Endothelial cell of umbilical vein (primary cell): ENCODE measurements around the gene SLC25A18. TPM values are rescaled to one million over a fixed set of nuclear protein-coding genes. Genes with fewer than 3 reads are reported as not detected.

Experiments used
- BruUV-seq: library from RNA; stranded (reverse); fragments of 400-500 nt; replicated peaks from 2 replicates; lab custom pipeline; 2021; lab: Mats Ljungman, UMichigan
- CTCF ChIA-PET: fragments of 300-600, 350-600 bp; sonication (Branson Sonifier 250); formaldehyde crosslinking; loops from one replicate; lab custom pipeline; 2021; ENCODE audit warnings: antibody characterized with exemption, inconsistent platforms; lab: Charles Lee
- POLR2A ChIA-PET: fragments of 300-600, 350-600 bp; sonication (Branson Sonifier 250); formaldehyde crosslinking; loops from one replicate; lab custom pipeline; 2021; ENCODE audit warnings: antibody characterized with exemption, inconsistent platforms; lab: Charles Lee
- DNase-seq: peaks from one replicate; pipeline ENCODE4 v3.0.0-alpha.2; 2011; ENCODE audit warnings: low read depth, low spot score
- FAIRE-seq: peaks from 2 replicates; lab custom pipeline; 2011; peaks lifted over from hg19 to GRCh38; lab: Jason Lieb, UNC
- H2AFZ ChIP-seq: 2 replicates; pipeline ENCODE4 v1.6.0; 2012; ENCODE audit warnings: low read depth, low read length, control low read depth, inconsistent platforms
- H3K27ac ChIP-seq: 2 replicates; pipeline ENCODE4 v1.5.1; 2011; ENCODE audit warnings: low read depth, mild to moderate bottlenecking, control low read depth, low read length, moderate library complexity; ENCODE audit not compliant: insufficient read depth
- H3K27me3 ChIP-seq, 2 experiments: 2 replicates each; pipeline versions ENCODE4 v1.6.0 to v1.6.1; 2011; ENCODE audit warnings: low read length in 2 of 2, mixed read lengths in 1 of 2; ENCODE audit not compliant: control insufficient read depth in 2 of 2, insufficient read depth in 2 of 2
- H3K36me3 ChIP-seq, 2 experiments: 2 replicates in 1 of 2; 3 replicates in 1 of 2; pipeline ENCODE4 v1.5.1; 2011; ENCODE audit warnings: low read length in 2 of 2, mild to moderate bottlenecking in 1 of 2, moderate library complexity in 1 of 2; ENCODE audit not compliant: control insufficient read depth in 2 of 2, insufficient read depth in 2 of 2; ENCODE audit errors: extremely low read depth in 1 of 2
- H3K4me1 ChIP-seq: 3 replicates; pipeline ENCODE4 v1.5.1; 2011; ENCODE audit warnings: mild to moderate bottlenecking, low read length; ENCODE audit not compliant: control insufficient read depth, insufficient read depth; ENCODE audit errors: extremely low read depth
- H3K4me2 ChIP-seq: 2 replicates; pipeline ENCODE4 v1.6.1; 2011; ENCODE audit warnings: low read length, control low read depth, mixed read lengths; ENCODE audit not compliant: insufficient read depth
- H3K4me3 ChIP-seq, 3 experiments: fragments of 200-600 bp in 1 of 3; sonication (generic), shearing (Covaris generic) in 1 of 3; replicated peaks in 1 of 3; 2 replicates each; pipeline ENCODE4 v1.5.1; 2011 to 2016; ENCODE audit warnings: control low read depth in 3 of 3, low read length in 3 of 3, mild to moderate bottlenecking in 2 of 3, inconsistent platforms in 1 of 3, low read depth in 1 of 3, moderate library complexity in 1 of 3; ENCODE audit not compliant: insufficient read depth in 1 of 3
- H3K79me2 ChIP-seq: 2 replicates; pipeline ENCODE4 v1.6.0; 2012; ENCODE audit warnings: low read length, inconsistent platforms; ENCODE audit not compliant: control insufficient read depth, insufficient read depth
- H3K9ac ChIP-seq: replicated peaks from 2 replicates; pipeline ENCODE3; 2011; ENCODE audit warnings: low read length, control low read depth; ENCODE audit not compliant: insufficient read depth; ENCODE audit errors: extremely low read depth
- H3K9me1 ChIP-seq: replicated peaks from 3 replicates; pipeline ENCODE4 v1.6.0; 2011; ENCODE audit warnings: mild to moderate bottlenecking, low read length; ENCODE audit not compliant: control insufficient read depth, insufficient read depth; ENCODE audit errors: extremely low read depth
- H3K9me3 ChIP-seq: replicated peaks from 2 replicates; pipeline ENCODE4 v1.5.1; 2012; ENCODE audit warnings: low read length, inconsistent platforms; ENCODE audit not compliant: control insufficient read depth, insufficient read depth
- H4K20me1 ChIP-seq: replicated peaks from 2 replicates; pipeline ENCODE3; 2011; ENCODE audit warnings: mild to moderate bottlenecking, low read length; ENCODE audit not compliant: control insufficient read depth, insufficient read depth; ENCODE audit errors: extremely low read depth
- CTCF ChIP-seq, 2 donors: IDR thresholded peaks; 1 replicate in 1 of 2; 2 replicates in 1 of 2; pipeline ENCODE4 v1.5.1; 2011; ENCODE audit warnings: low read length in 2 of 2, mild to moderate bottlenecking in 2 of 2, moderate library complexity in 2 of 2, control low read depth in 1 of 2, inconsistent platforms in 1 of 2, low read depth in 1 of 2; ENCODE audit not compliant: insufficient read depth in 1 of 2; ENCODE audit errors: extremely low read depth in 1 of 2
- EZH2 ChIP-seq: IDR thresholded peaks from 2 replicates; pipeline ENCODE4 v1.6.1; 2012; ENCODE audit warnings: borderline replicate concordance, low read depth, mild to moderate bottlenecking, moderate library complexity, low read length, inconsistent platforms; ENCODE audit not compliant: severe bottlenecking
- FOS ChIP-seq: IDR thresholded peaks from 2 replicates; pipeline ENCODE4 v1.6.1; 2011; ENCODE audit warnings: mild to moderate bottlenecking, low read length, moderate library complexity, borderline replicate concordance; ENCODE audit not compliant: insufficient read depth
- GATA2 ChIP-seq: IDR thresholded peaks from 2 replicates; pipeline ENCODE4 v1.7.0; 2011; ENCODE audit warnings: low read depth, mild to moderate bottlenecking, moderate library complexity, mixed read lengths, low read length; ENCODE audit not compliant: insufficient read length, insufficient read depth
- JUN ChIP-seq: IDR thresholded peaks from 2 replicates; pipeline ENCODE4 v1.6.1; 2011; ENCODE audit warnings: borderline replicate concordance, low read depth; ENCODE audit not compliant: insufficient read length, insufficient read depth
- MYC ChIP-seq: IDR thresholded peaks from one replicate; pipeline ENCODE4 v1.6.1; 2011; ENCODE audit warnings: mild to moderate bottlenecking, low read depth, low read length
- POLR2A ChIP-seq: IDR thresholded peaks from 2 replicates; pipeline ENCODE4 v1.6.1; 2012; ENCODE audit warnings: low read depth, mild to moderate bottlenecking, control low read depth, low read length
- POLR2AphosphoS5 ChIP-seq: IDR thresholded peaks from 2 replicates; pipeline ENCODE4 v1.6.1; 2012; ENCODE audit warnings: low read depth, mild to moderate bottlenecking, control low read depth, low read length, moderate library complexity; ENCODE audit not compliant: insufficient read depth
- dilution Hi-C: fragments of 300-500 bp; cut with MboI; formaldehyde crosslinking; loops from one replicate; pipeline ENCODE4 v1.15.0; 2019; ENCODE audit warnings: low sequenced_read_pairs; ENCODE audit not compliant: extremely low pct_ligation_motif_present
- intact Hi-C: fragments of 100-400 bp; cut with micrococcal nuclease; formaldehyde crosslinking; loops from one replicate; pipeline ENCODE4 v1.10.0; 2022
- polyA plus RNA-seq, 4 experiments: library from polyadenylated mRNA; depleted of rRNA in 3 of 4; stranded (reverse) in 3 of 4; unstranded in 1 of 4; fragments of >200 nt; gene quantifications; 2 replicates each; pipeline versions ENCODE4 v1.2.1 to v1.2.3, GENCODE V29; 2011 to 2012; ENCODE audit warnings: missing spikeins in 1 of 4
- total RNA-seq: library from RNA; stranded (reverse); gene quantifications from 2 replicates; pipeline ENCODE4 v1.2.3, GENCODE V29; 2021
- TF ChIP-seq, protein P1 (sequence below): IDR thresholded peaks from 2 replicates; pipeline ENCODE4 v1.6.1; 2011; ENCODE audit not compliant: insufficient read depth, insufficient read length

The SLC25A18 gene
- total and polyA plus RNA-seq, 2 donors (not counting 3 experiments of a cell fraction or from before 2014, with no cell fraction given): not detected

- peaks cover 20 to 33% of the 10 kb centered on the region in 2 experiments for H3K36me3 ChIP-seq
- dilution Hi-C loops: no loop called here
These were observed 35.0 kb downstream of the SLC25A18 start for GRCh38 chr22:17598318-17598717.

More at GRCh38 chr22:17598318-17598717, 35.0 kb downstream of the SLC25A18 start:
- Histone ChIP-seq H3K9me3 (no peaks in the 10 kb centered on the region), H3K79me2 (no peaks in the 10 kb centered on the region), H3K4me2 (no peak overlapping the region), H3K9me1 (no peaks in the 10 kb centered on the region), H3K27me3 (no peaks in the 10 kb centered on the region), H3K4me1 (no peaks in the 10 kb centered on the region), H3K4me3 (no peak overlapping the region), H3K27ac (no peak overlapping the region), H3K9ac (no peak overlapping the region), H4K20me1 (no peaks in the 10 kb centered on the region), H2AFZ (no peak overlapping the region)
- CTCF ChIA-PET: interaction anchor here (1.4 kb wide), 1 partner anchor 11 kb away, joined by 6 read pairs; no protein-coding TSS in a partner anchor
- POLR2A ChIA-PET: no interaction called here
- BruUV-seq: no TSS peak
- FAIRE-seq (no peak), DNase-seq (no peak)
- intact Hi-C loops: no loop called here
- TF ChIP-seq GATA2: no peak
- TF ChIP-seq CTCF (IDR thresholded peaks at IDR 0.05; ENCODE audit: extremely low read depth in 1 of 2, insufficient read depth in 1 of 2, low read depth in 1 of 2, low read length in 2 of 2): no peak
- no peak for TF ChIP-seq POLR2A
- TF ChIP-seq EZH2: no peak
- no peak for TF ChIP-seq FOS
- no peak for TF ChIP-seq JUN
- no peak for TF ChIP-seq POLR2AphosphoS5
- TF ChIP-seq MYC: no peak
- TF ChIP-seq, protein P1, sequence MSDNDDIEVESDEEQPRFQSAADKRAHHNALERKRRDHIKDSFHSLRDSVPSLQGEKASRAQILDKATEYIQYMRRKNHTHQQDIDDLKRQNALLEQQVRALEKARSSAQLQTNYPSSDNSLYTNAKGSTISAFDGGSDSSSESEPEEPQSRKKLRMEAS: no peak
